BJ (cell line): ENCODE measurements around the gene KCNQ1. TPM values are rescaled to one million over a fixed set of nuclear protein-coding genes. Genes with fewer than 3 reads are reported as not detected.

ENCODE experiments used
- CTCF ChIA-PET: fragments of 350-600 bp; formaldehyde crosslinking; extraction: SDS; loops from one replicate; lab custom pipeline; 2021; ENCODE audit warnings: antibody characterized with exemption, inconsistent platforms; lab: Yijun Ruan, JAX
- POLR2A ChIA-PET: fragments of 300-600 bp; sonication (Branson Sonifier 250); formaldehyde crosslinking; extraction: SDS; loops from one replicate; lab custom pipeline; 2021; ENCODE audit warnings: antibody characterized with exemption; lab: Charles Lee
- DNase-seq: peaks from one replicate; pipeline ENCODE4 v3.0.0-alpha.2; 2011; ENCODE audit warnings: low read depth
- H3K27me3 ChIP-seq: 2 replicates; pipeline ENCODE4 v1.6.0; 2011; ENCODE audit warnings: low read length; ENCODE audit not compliant: control insufficient read depth, insufficient read depth
- H3K36me3 ChIP-seq: 2 replicates; pipeline ENCODE4 v1.5.1; 2011; ENCODE audit warnings: low read length; ENCODE audit not compliant: control insufficient read depth, insufficient read depth
- H3K4me3 ChIP-seq: 2 replicates; pipeline ENCODE4 v1.5.1; 2011; ENCODE audit warnings: low read depth, mild to moderate bottlenecking, control low read depth, low read length
- CTCF ChIP-seq: IDR thresholded peaks from 2 replicates; pipeline ENCODE4 v1.5.1; 2011; ENCODE audit warnings: low read depth, mild to moderate bottlenecking, control low read depth, inconsistent platforms, low read length, moderate library complexity; ENCODE audit not compliant: insufficient read depth
- polyA plus RNA-seq: library from polyadenylated mRNA; depleted of rRNA; stranded (reverse); fragments of >200 nt; gene quantifications from 2 replicates; pipeline ENCODE4 v1.2.3, GENCODE V29; 2011

KCNQ1 gene
- polyA plus RNA-seq, 1 experiment: not detected

GRCh38 chr11:2888266-2888968 is 443.6 kb downstream of the KCNQ1 start:
- no peak for DNase-seq
- ChIA-PET POLR2A (no interaction called here), CTCF (interaction anchor here (0.6 to 20.3 kb wide), 24 partner anchors 9 to 465 kb away, joined by 3 to 772 read pairs (median 4); no protein-coding TSS in a partner anchor)
- no peaks in the 10 kb centered on the region for H3K27me3 ChIP-seq
- peak; percentile 99 for TF ChIP-seq CTCF
- no peaks in the 10 kb centered on the region for H3K36me3 ChIP-seq
- H3K4me3 ChIP-seq: no peak overlapping the region

- H3K4me3 ChIP-seq: no peak overlapping the region
- no peaks in the 10 kb centered on the region for H3K27me3 ChIP-seq
- no peak for DNase-seq
- no peaks in the 10 kb centered on the region for H3K36me3 ChIP-seq
- POLR2A ChIA-PET: no interaction called here
- CTCF ChIA-PET: interaction anchor here (0.7 to 20.3 kb wide), 7 partner anchors 40 to 466 kb away, joined by 3 to 772 read pairs (median 3); partner anchors contain the start of gene PHLDA2
- no peak for TF ChIP-seq CTCF
Measured at GRCh38 chr11:2889362-2890273, 444.8 kb downstream of the KCNQ1 start.

- DNase-seq: no peak
- Histone ChIP-seq H3K27me3 (no peaks in the 10 kb centered on the region), H3K4me3 (no peak overlapping the region), H3K36me3 (no peaks in the 10 kb centered on the region)
- TF ChIP-seq CTCF: no peak
- ChIA-PET POLR2A (no interaction called here), CTCF (interaction anchor here (0.7 to 20.3 kb wide), 10 partner anchors 10 to 585 kb away, joined by 3 to 772 read pairs (median 4); partner anchors contain the start of gene PHLDA2)
Measured at GRCh38 chr11:2890466-2891294, 445.9 kb downstream of the KCNQ1 start.

- H3K4me3 ChIP-seq: peak overlapping the region; percentile 44
- no peak for DNase-seq
- ChIA-PET CTCF (interaction anchor here (0.6 to 20.3 kb wide), 19 partner anchors 9 to 721 kb away, joined by 3 to 772 read pairs (median 3); partner anchors contain the start of gene PHLDA2), POLR2A (no interaction called here)
- TF ChIP-seq CTCF: no peak
- H3K27me3 ChIP-seq: no peaks in the 10 kb centered on the region
- no peaks in the 10 kb centered on the region for H3K36me3 ChIP-seq
Measured at GRCh38 chr11:2891326-2892214, 446.8 kb downstream of the KCNQ1 start.
